HepG2 (cell line): ENCODE measurements around the gene TOMM6. TPM values are rescaled to one million over a fixed set of nuclear protein-coding genes. Genes with fewer than 3 reads are reported as not detected.
A peak's percentile ranks its signal among the peaks of the same experiment; 100 is the strongest.

Experiments used
- ATAC-seq: fragments of 200-7000 bp; cut with Tn5 transposase; 3 replicates; pipeline ENCODE4 v1.9.1; 2020; ENCODE audit warnings: mild to moderate bottlenecking, moderate library complexity
- BruUV-seq: library from RNA; stranded (reverse); fragments of 400-500 nt; replicated peaks from 2 replicates; lab custom pipeline; 2021; lab: Mats Ljungman, UMichigan
- CTCF ChIA-PET: fragments of 300-600 bp; formaldehyde crosslinking; extraction: SDS; loops from one replicate; lab custom pipeline; 2021; ENCODE audit warnings: low total read pairs, inconsistent platforms, low intra/inter-chr PET ratio; lab: Yijun Ruan, JAX
- POLR2A ChIA-PET: fragments of 350-600 bp; sonication (Branson Sonifier 250); formaldehyde crosslinking; loops from one replicate; lab custom pipeline; 2020; ENCODE audit warnings: antibody characterized with exemption, inconsistent platforms; lab: Yijun Ruan, JAX
- DNase-seq: peaks from one replicate; pipeline ENCODE4 v3.0.0-alpha.2; 2015; ENCODE audit warnings: low spot score
- FAIRE-seq: peaks from 3 replicates; lab custom pipeline; 2011; peaks lifted over from hg19 to GRCh38; lab: Jason Lieb, UNC
- H2AFZ ChIP-seq: one replicate; pipeline ENCODE4 v1.6.1; 2011; ENCODE audit warnings: low read length, inconsistent platforms
- H3K27ac ChIP-seq: fragments of 300-600 bp; 3 replicates; pipeline ENCODE4 v1.8.0; 2011; ENCODE audit warnings: mixed run types, mild to moderate bottlenecking, mixed read lengths, low read length, inconsistent platforms; ENCODE audit not compliant: insufficient read depth; ENCODE audit errors: extremely low read length
- H3K27me3 ChIP-seq, 2 experiments: fragments of 200-600 bp in 1 of 2; 2 replicates in 1 of 2; 3 replicates in 1 of 2; pipeline versions ENCODE4 v1.6.0 to v1.8.0; 2011; ENCODE audit warnings: low read length in 2 of 2, mild to moderate bottlenecking in 2 of 2, moderate library complexity in 2 of 2, inconsistent platforms in 1 of 2; ENCODE audit not compliant: insufficient read depth in 2 of 2, control insufficient read depth in 1 of 2
- H3K36me3 ChIP-seq, 2 experiments: fragments of 200-600 bp in 1 of 2; replicated peaks in 1 of 2; 2 replicates in 1 of 2; 3 replicates in 1 of 2; pipeline versions ENCODE4 v1.5.1 to v1.8.0; 2011; ENCODE audit warnings: low read length in 2 of 2, inconsistent platforms in 1 of 2; ENCODE audit not compliant: insufficient read depth in 2 of 2, control insufficient read depth in 1 of 2
- H3K4me1 ChIP-seq: 2 replicates; pipeline ENCODE4 v1.5.1; 2012; ENCODE audit warnings: low read length, inconsistent platforms; ENCODE audit not compliant: insufficient read depth
- H3K4me2 ChIP-seq: 2 replicates; pipeline ENCODE4 v1.6.0; 2011; ENCODE audit warnings: low read depth, low read length, inconsistent platforms
- H3K4me3 ChIP-seq, 3 experiments: fragments of 200-600 bp in 1 of 3; sonication (generic), shearing (Covaris generic) in 1 of 3; replicated peaks in 1 of 3; 2 replicates each; pipeline ENCODE4 v1.5.1; 2011 to 2016; ENCODE audit warnings: low read length in 3 of 3, inconsistent platforms in 2 of 3, low read depth in 2 of 3, mild to moderate bottlenecking in 2 of 3, control low read depth in 1 of 3, mixed read lengths in 1 of 3; ENCODE audit not compliant: insufficient read depth in 1 of 3
- H3K79me2 ChIP-seq: one replicate; pipeline ENCODE4 v1.6.1; 2011; ENCODE audit warnings: low read length, inconsistent platforms; ENCODE audit not compliant: insufficient read depth
- H3K9ac ChIP-seq: 2 replicates; pipeline ENCODE4 v1.6.0; 2011; ENCODE audit warnings: mild to moderate bottlenecking, low read depth, low read length, inconsistent platforms; ENCODE audit not compliant: insufficient read depth
- H3K9me3 ChIP-seq: 2 replicates; pipeline ENCODE4 v1.5.1; 2012; ENCODE audit warnings: mild to moderate bottlenecking, low read length
- H4K20me1 ChIP-seq: 2 replicates; pipeline ENCODE4 v1.6.0; 2011; ENCODE audit warnings: inconsistent platforms, mild to moderate bottlenecking, low read length, moderate library complexity; ENCODE audit not compliant: insufficient read depth
- GPN1 ChIP-seq: sonication (generic); formaldehyde crosslinking; IDR thresholded peaks from 2 replicates; pipeline ENCODE4 v1.5.1; 2020; ENCODE audit warnings: missing genetic modification reagents, borderline replicate concordance
- ZMYM3 ChIP-seq: sonication (generic); formaldehyde crosslinking; IDR thresholded peaks from 2 replicates; pipeline ENCODE4 v1.5.1; 2020; ENCODE audit warnings: mild to moderate bottlenecking, missing genetic modification reagents
- ZNF20 ChIP-seq: sonication (generic); formaldehyde crosslinking; IDR thresholded peaks from 2 replicates; pipeline ENCODE4 v1.4.0; 2020; ENCODE audit warnings: mild to moderate bottlenecking, moderate library complexity, missing genetic modification reagents
- ZNF282 ChIP-seq: fragments of 450-650 bp; IDR thresholded peaks from 2 replicates; pipeline ENCODE4 v1.6.1; 2018; ENCODE audit not compliant: partially characterized antibody
- ZNF558 ChIP-seq: sonication (generic); formaldehyde crosslinking; IDR thresholded peaks from 2 replicates; pipeline ENCODE4 v1.9.0; 2022; ENCODE audit warnings: mild to moderate bottlenecking, missing genetic modification reagents, borderline replicate concordance
- ZNF629 ChIP-seq: sonication (generic); formaldehyde crosslinking; conservative IDR thresholded peaks from 2 replicates; pipeline ENCODE4 v1.5.0; 2020; ENCODE audit warnings: missing genetic modification reagents
- ZNF839 ChIP-seq: sonication (generic); formaldehyde crosslinking; IDR thresholded peaks from 2 replicates; pipeline ENCODE4 v1.4.0; 2020; ENCODE audit warnings: missing genetic modification reagents, mild to moderate bottlenecking, borderline replicate concordance
- ZSCAN25 ChIP-seq: sonication (generic); formaldehyde crosslinking; IDR thresholded peaks from 2 replicates; pipeline ENCODE4 v1.8.0; 2022; ENCODE audit warnings: mild to moderate bottlenecking, missing genetic modification reagents
- whole genome bisulfite sequencing: methylation state at CpG from one replicate; pipeline ENCODE4 v1.1.6; 2017; ENCODE audit warnings: low lambda C conversion rate; 5-methylcytosine and 5-hydroxymethylcytosine counted together
- in situ Hi-C: cut with HindIII; loops from 2 replicates; pipeline ENCODE4 v1.10.0; 2017; ENCODE audit warnings: low pct_unique_long_range_greater_than_20kb; ENCODE audit not compliant: extremely low pct_ligation_motif_present
- intact Hi-C: fragments of 100-400 bp; cut with micrococcal nuclease; formaldehyde crosslinking; loops from one replicate; pipeline ENCODE4 v1.10.0; 2022; ENCODE audit not compliant: unreplicated experiment
- polyA plus RNA-seq, 8 experiments: library from polyadenylated mRNA; depleted of rRNA in 3 of 8; stranded (reverse) in 7 of 8; unstranded in 1 of 8; fragments of >200 nt; fragmentation: Illumina TruSeq in 4 of 8; extraction: Trizol in 4 of 8; gene quantifications; 2 replicates each; pipeline versions ENCODE4 v1.2.1 to v1.2.3, GENCODE V29; 2011 to 2016; ENCODE audit warnings: low read depth in 4 of 8, missing spikeins in 1 of 8, mixed read lengths in 1 of 8; ENCODE audit not compliant: insufficient read depth in 1 of 8
- total RNA-seq, 5 experiments: library from RNA; depleted of rRNA; stranded (reverse); fragments of >200 nt; fragmentation: Illumina TruSeq; extraction: Trizol; gene quantifications; 2 replicates each; pipeline ENCODE4 v1.2.3, GENCODE V29; 2016; ENCODE audit warnings: low read depth in 1 of 5
- TF ChIP-seq, protein P1 (sequence below): sonication (generic); formaldehyde crosslinking; IDR thresholded peaks from 2 replicates; pipeline ENCODE4 v1.8.0; 2022; ENCODE audit warnings: mild to moderate bottlenecking, missing genetic modification reagents
- TF ChIP-seq, protein P2 (sequence below): sonication (generic); formaldehyde crosslinking; IDR thresholded peaks from 2 replicates; pipeline ENCODE4 v1.9.0; 2021; ENCODE audit warnings: missing genetic modification reagents, borderline replicate concordance

Gene TOMM6
- total and polyA plus RNA-seq, 2 of the 13 experiments (the other 11 are each of a cell fraction or from before 2014, with no cell fraction given), result 320 to 321 TPM

DNA sequence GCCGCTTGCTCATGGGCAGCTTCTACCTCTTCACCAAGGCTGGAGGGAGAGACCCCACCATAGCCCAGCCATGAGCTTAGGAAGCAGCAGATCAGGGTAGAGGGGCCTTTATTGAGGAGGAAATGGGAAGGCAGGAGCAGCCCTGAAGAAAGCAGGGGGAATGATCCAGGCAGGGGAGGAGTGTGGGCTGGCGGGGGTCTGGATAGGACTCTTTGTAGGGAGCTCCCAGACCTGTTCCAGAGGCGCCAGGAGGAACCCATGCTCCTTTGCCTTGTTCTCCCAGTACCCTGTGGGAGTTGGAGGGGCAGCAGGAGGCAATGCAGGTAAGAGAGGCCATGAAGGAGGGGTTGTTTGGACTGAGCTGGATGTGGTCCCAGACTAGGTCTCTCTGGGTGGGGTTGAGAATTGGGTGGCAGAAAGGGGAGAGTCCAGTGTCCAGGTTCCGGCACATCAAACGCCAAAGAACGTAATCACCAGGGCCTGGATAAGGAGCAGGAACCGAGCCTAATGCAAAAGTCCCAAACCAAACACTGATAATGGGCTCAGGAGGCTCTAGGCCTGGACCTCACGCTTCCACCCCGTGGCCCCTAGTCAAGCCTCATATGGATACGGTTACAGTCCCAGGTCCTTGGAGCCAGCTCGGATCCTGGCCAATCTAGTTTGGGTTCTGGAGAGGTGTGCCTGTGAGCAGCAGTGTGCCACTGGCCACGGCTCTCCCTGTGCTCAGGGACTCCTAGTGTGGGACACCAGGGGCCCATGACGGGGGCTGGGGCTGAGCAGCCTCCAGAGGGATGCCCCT lies 28.2 kb upstream of the TOMM6 start:
- no peaks in the 10 kb centered on the region for H3K27me3 ChIP-seq
- H3K4me3 ChIP-seq, result no peak overlapping the region
- H3K4me2 ChIP-seq, result no peak overlapping the region
- no peak for DNase-seq
- POLR2A ChIA-PET, result interaction anchor here (1.1 to 4.5 kb wide), 4 partner anchors 9 to 31 kb away, joined by 3 to 31 read pairs (median 6); no protein-coding TSS in a partner anchor
- TF ChIP-seq GPN1 (CRISPR knock-in tag) (0 out of 2 replicates have a peak, but pooled peaks have one; percentile 17), ZNF282 (no peak)
- no peak for FAIRE-seq
- no peaks in the 10 kb centered on the region for H3K36me3 ChIP-seq
- no TSS peak for BruUV-seq
- CTCF ChIA-PET, result no interaction called here
- no peaks in the 10 kb centered on the region for H4K20me1 ChIP-seq
- no peak; the same call in 1 of the 3 replicates for ATAC-seq
- intact Hi-C loops, result no loop called here
- H3K79me2 ChIP-seq, result no peaks in the 10 kb centered on the region
- H3K4me1 ChIP-seq, result peaks cover 61% of the 10 kb centered on the region
- H3K9ac ChIP-seq, result no peak overlapping the region
- no peaks in the 10 kb centered on the region for H3K9me3 ChIP-seq
- in situ Hi-C loops, result no loop called here
- 74% methylated on average over 12 of the region's 13 CpGs for WGBS
- no peak overlapping the region for H2AFZ ChIP-seq
- H3K27ac ChIP-seq, result no peak overlapping the region

DNA sequence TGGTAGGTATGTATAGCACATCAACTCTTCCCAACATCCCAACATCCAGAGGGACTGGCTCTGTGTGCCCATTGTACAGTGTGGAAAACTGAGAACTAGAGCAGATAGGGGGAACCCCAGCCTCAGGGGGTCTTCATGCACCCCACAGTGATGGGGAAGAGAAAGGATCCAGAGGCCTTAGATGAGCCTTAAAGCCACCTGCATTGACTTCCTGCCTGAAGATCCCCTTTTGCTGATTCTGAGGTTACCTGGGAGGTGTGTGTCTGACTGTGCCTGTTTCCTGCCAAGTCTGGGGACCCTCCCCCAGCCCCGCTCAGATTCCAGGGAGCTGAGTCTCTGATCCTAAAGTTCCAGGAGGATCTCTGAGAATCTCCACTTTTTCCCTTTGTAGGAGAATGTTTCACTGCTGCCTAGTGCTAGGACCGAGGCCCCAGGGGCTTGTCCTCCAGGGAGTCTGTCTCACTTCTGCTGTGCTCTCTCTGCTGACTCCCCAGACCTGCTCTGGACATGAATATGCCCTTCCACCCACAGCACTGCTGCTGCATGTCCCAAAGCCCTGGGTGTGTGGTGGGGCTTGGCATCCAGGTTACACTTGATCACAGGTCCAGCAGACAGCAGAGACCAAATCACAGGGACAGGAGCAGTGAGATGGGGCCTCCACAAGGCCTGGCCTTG lies 27.5 kb upstream of the TOMM6 start:
- Histone ChIP-seq H3K27me3 (no peaks in the 10 kb centered on the region), H3K27ac (no peak overlapping the region), H2AFZ (no peak overlapping the region), H3K9me3 (no peaks in the 10 kb centered on the region), H4K20me1 (no peaks in the 10 kb centered on the region), H3K4me1 (peaks cover 60% of the 10 kb centered on the region), H3K9ac (no peak overlapping the region; the same call in 1 of the 2 replicates), H3K4me2 (no peak overlapping the region), H3K36me3 (no peaks in the 10 kb centered on the region), H3K79me2 (no peaks in the 10 kb centered on the region), H3K4me3 (no peak overlapping the region)
- CTCF ChIA-PET, result no interaction called here
- no peak for FAIRE-seq
- WGBS, result 73% methylated on average over 2 of the region's 2 CpGs
- in situ Hi-C loops, result no loop called here
- intact Hi-C loops, result no loop called here
- peak; percentile 20 for ATAC-seq
- BruUV-seq, result no TSS peak
- DNase-seq, result no peak
- POLR2A ChIA-PET, result interaction anchor here (1.8 to 4.5 kb wide), 2 partner anchors 8 to 12 kb away, joined by 8 to 31 read pairs; no protein-coding TSS in a partner anchor
- TF ChIP-seq ZNF558 (CRISPR knock-in tag) (no peak), ZMYM3 (CRISPR knock-in tag) (0 out of 2 replicates have a peak, but pooled peaks have one; percentile 16), ZSCAN25 (CRISPR knock-in tag) (no peak), ZNF20 (CRISPR knock-in tag) (no peak), ZNF839 (CRISPR knock-in tag) (no peak), ZNF629 (peak; percentile 91)
- TF ChIP-seq, protein P1, sequence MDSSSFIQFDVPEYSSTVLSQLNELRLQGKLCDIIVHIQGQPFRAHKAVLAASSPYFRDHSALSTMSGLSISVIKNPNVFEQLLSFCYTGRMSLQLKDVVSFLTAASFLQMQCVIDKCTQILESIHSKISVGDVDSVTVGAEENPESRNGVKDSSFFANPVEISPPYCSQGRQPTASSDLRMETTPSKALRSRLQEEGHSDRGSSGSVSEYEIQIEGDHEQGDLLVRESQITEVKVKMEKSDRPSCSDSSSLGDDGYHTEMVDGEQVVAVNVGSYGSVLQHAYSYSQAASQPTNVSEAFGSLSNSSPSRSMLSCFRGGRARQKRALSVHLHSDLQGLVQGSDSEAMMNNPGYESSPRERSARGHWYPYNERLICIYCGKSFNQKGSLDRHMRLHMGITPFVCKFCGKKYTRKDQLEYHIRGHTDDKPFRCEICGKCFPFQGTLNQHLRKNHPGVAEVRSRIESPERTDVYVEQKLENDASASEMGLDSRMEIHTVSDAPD, result no peak
- TF ChIP-seq, protein P2, sequence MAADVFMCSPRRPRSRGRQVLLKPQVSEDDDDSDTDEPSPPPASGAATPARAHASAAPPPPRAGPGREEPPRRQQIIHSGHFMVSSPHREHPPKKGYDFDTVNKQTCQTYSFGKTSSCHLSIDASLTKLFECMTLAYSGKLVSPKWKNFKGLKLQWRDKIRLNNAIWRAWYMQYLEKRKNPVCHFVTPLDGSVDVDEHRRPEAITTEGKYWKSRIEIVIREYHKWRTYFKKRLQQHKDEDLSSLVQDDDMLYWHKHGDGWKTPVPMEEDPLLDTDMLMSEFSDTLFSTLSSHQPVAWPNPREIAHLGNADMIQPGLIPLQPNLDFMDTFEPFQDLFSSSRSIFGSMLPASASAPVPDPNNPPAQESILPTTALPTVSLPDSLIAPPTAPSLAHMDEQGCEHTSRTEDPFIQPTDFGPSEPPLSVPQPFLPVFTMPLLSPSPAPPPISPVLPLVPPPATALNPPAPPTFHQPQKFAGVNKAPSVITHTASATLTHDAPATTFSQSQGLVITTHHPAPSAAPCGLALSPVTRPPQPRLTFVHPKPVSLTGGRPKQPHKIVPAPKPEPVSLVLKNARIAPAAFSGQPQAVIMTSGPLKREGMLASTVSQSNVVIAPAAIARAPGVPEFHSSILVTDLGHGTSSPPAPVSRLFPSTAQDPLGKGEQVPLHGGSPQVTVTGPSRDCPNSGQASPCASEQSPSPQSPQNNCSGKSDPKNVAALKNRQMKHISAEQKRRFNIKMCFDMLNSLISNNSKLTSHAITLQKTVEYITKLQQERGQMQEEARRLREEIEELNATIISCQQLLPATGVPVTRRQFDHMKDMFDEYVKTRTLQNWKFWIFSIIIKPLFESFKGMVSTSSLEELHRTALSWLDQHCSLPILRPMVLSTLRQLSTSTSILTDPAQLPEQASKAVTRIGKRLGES (CRISPR knock-in tag), result no peak
